Stimulated activated CD8-positive, alpha-beta memory T cell treated with anti-CD3 and anti-CD28 coated beads, Interleukin-7, amount 100 ng/mL, for 24 hours (primary cell): Measurements from ENCODE around the gene ADSS2.
"Not testable (repeated sequence)": the region's sequence is repeated elsewhere in the genome, so short reads cannot be mapped to it uniquely, and the experiment has no call there.

ENCODE experiments used
- DNase-seq: peaks from one replicate; pipeline ENCODE4 v3.0.0-alpha.2; 2020; ENCODE audit warnings: low read depth

ADSS2 gene

GRCh38 chr1:244395965-244396364 lies 55.7 kb downstream of the ADSS2 start:
- no peak for DNase-seq

DNA sequence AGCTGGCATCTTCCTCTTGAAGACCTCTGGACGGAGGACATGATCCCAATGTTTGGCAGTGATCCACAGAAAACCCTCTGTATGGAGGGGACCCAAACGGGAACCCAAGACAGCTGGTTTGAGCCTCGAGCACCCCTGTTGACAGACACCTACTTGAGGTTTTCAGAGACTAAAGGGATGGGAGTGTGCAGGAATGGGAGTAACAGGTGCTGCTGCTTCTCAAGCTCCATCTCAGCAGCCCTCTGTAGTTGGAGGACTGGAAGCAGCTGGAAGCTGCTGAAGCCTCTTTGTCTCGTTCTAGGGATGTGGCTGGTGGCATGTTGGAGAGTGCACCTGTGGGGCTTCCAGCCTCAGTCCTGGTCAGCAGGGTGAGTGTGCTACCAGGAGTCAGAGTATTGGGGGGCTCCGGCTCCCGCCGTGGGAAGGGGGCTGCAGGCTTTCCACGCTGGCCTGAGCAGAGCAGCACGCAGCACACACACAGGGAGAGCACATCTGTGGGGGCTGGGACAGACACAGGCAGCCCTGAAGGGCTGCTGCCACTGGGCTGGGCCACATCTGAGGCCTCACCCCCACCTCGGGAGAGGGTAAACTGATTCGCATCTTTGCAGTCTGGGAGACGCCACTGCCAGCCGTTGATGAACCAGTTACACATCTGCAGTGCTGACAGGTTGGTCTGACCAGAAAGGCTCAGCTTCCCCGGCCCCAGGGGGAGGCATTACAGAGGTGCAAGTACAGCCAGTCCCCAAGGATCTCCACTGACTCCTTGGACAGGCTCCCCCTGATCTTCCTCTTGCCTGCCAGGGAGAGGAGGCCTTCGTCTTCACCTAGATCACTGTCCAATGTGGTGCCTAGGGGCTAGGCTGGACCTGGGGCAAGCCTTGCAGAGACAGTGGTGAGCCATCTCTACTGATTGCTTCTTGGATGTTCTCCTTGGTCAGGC lies 56.6 kb downstream of the ADSS2 start:
- no peak for DNase-seq

DNA sequence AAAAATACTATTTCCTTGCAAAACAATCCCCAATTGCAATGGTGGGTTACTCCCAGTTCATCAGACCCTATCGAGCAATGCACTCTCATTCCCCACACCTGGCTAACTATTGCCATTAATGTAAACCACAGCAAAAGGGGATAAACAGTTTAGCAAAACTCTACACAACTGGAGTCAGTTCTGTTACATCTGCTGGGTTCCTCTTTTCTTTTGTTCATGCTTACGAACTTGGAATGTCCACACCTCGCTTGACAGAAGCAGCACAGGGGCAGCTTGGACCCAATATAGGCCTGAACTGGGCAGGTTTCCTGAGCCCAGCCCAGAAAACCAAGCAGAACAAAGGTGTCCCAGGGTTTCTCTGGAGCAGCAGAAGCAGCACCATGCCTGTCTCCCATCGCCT lies 57.4 kb downstream of the ADSS2 start:
- DNase-seq, result no peak

- no peak for DNase-seq
Observed at GRCh38 chr1:244393604-244394176, 58.0 kb downstream of the ADSS2 start.

GRCh38 chr1:244391761-244392160 lies 59.9 kb downstream of the ADSS2 start:
- DNase-seq, result no peak

DNA sequence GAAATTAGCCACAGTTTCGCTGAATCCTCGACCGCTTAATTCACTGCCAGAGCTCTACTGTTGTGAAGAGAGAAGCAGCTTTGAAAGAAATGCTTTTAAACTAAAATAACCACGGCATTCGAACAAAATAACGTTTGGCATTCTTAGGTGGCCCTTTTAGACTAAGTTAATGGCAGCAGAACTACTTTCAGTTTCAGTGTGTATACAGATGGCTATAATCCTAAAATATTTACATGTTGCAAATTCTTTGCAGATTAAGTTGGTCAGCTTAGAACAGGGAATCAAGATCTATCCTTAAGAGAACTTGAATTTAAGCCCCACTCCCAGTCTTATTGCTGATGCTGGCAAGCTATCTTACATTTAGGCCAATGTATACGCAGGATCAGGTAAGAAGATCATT lies 62.7 kb downstream of the ADSS2 start:
- DNase-seq, result no peak

GRCh38 chr1:244387415-244387814 lies 64.3 kb downstream of the ADSS2 start:
- no peak for DNase-seq

DNA sequence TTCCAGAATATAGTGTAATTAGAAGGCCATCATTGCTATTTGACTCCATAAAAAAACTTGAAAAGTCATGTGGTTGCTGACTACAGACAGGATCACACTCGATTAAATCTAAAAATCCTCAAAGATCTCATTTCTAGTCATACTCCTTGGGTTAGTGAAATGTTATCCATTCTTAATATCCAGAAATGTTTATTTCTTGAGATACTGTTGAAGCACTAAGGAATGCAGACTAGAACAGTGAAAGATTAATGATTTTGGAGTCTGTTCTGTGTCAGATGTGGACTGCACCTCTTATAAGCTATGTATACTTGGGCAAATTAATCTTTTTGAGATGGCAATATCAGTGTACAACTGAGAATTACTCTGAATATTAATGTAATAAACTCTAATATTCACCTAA lies 65.1 kb downstream of the ADSS2 start:
- DNase-seq, result no peak

DNA sequence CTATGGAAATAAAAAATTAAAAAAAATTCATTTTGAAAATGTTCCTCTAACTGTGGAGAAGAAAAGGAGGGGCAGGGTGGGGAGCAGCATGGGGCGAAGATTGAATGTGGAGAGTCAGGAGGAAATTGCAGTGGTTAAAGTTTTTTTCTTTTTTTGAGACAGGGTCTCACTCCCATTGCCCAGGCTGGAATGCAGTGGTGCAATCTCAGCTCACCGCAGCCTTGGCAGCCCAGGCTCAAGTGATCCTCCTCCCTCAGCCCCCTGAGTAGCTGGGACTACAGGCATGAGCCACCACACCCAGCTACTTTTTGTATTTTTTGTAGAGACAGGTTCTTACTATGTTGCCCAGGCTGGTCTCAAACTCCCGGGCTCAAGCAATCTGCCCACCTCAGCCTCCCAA lies 67.6 kb downstream of the ADSS2 start:
- DNase-seq, result no peak

DNA sequence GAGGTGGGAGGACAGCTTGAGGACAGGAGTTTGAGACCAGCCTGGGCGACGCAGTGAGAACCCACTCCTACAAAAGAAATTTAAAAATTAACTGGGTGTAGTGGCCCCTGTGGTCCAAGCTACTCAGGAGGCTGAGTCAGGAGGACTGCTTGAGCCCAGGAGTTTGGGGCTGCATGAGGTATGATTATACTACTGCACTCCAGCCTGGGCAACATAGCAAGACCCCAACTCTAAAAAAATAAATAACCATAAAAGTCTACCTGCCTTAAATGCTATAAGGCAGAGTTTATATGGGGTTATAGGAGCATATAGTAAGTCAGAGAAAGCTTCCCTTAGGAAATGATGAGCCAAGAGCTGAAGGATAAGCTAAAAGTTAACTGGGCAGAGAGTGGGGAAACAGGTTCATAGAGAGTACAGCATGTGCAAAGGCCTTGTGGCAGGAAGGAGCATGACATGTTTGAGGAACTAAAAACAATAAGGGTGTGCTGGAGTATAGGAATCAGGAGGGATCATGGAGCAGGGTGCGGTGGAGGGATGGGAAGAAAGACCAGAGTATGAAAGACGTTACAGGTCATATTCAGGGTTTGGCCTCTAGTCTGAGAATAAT lies 68.3 kb downstream of the ADSS2 start:
- DNase-seq, result no peak

- DNase-seq, result no peak
Observed at GRCh38 chr1:244381878-244382565, 69.7 kb downstream of the ADSS2 start.

DNA sequence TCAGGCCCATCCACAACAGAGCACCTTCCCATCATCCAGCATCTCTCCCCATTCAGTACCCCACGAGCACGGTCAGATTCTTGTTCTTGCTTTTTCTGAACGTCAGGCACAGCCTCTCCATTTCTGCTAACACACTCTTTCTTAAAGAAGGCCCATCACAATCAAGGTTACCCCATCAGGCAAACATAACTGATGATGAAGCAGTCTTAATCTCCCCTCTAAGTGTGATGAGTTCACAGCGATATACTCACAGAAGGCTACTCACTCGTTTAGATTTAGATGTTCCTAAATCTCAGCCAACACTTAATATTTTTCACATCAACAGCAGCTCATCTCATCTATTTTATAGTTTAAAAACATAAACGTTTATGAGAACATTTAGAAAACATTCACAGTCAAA lies 75.6 kb downstream of the ADSS2 start:
- DNase-seq, result no peak

- DNase-seq, result no peak
Observed at GRCh38 chr1:244375051-244375450, 76.7 kb downstream of the ADSS2 start.

DNA sequence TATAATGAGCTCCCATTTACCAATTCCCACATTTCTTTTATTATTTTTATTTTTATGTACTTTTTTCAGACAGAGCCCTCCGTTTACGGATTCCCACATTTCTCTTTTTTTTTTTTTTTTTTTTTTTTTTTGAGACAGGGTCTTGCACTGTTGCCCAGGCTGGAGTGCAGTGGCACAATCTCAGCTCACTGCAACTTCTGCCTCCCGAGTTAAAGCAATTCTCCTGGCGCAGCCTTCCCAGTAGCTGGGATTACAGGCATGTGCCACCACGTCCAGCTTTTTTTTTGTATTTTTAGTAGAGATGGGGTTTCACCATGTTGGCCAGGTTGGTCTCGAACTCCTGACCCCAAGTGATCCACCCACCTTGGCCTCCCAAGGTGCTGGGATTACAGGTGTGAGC lies 77.2 kb downstream of the ADSS2 start:
- DNase-seq, result not testable (repeated sequence)

- no peak for DNase-seq
Observed at GRCh38 chr1:244371242-244372141, 80.2 kb downstream of the ADSS2 start.

- no peak for DNase-seq
Observed at GRCh38 chr1:244370060-244370637, 81.6 kb downstream of the ADSS2 start.

GRCh38 chr1:244369256-244370057 lies 82.3 kb downstream of the ADSS2 start:
- no peak for DNase-seq

DNA sequence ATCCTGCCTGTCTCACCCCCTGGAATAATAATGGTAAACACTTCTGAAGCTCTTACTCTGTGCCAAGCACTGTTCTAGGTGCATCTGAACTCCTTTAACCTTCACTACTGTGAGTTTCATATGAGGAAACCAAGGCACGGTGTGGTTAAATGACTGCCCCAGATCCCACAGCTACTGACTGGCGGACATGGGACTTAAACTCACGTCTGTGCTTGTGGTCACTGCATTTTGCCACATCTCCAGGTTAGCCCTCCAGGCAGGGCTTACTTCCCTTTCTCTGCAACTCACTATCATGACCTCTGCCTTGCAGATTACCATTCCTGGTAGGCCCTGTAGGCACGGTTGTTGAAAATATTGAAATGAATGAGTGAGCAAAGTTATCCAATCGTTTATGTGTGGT lies 83.4 kb downstream of the ADSS2 start:
- no peak for DNase-seq

GRCh38 chr1:244367399-244368114 lies 84.2 kb downstream of the ADSS2 start:
- DNase-seq, result no peak

- DNase-seq, result no peak
Observed at GRCh38 chr1:244365809-244366208, 85.9 kb downstream of the ADSS2 start.
